ENCODE data around the gene YPEL3. TPM values are rescaled to one million over a fixed set of nuclear protein-coding genes. Genes with fewer than 3 reads are reported as not detected.

The YPEL3 gene
- total RNA-seq, 1 donor from 2014 or later = 57.9 TPM

GRCh38 chr16:30086291-30087140, 9.5 kb downstream of the YPEL3 start:
- TF ChIP-seq CTCF (IDR thresholded peaks at IDR 0.05; ENCODE audit: partially characterized antibody, unreplicated experiment) = no peak
- Mint-ChIP-seq H3K4me3 (ENCODE audit: unreplicated experiment) (no peak overlapping the region), H3K9me3 (ENCODE audit: unreplicated experiment) (peaks cover 4% of the 10 kb centered on the region), H3K4me1 (ENCODE audit: low read depth, unreplicated experiment) (peaks cover 2% of the 10 kb centered on the region), H3K27ac (ENCODE audit: unreplicated experiment) (no peak overlapping the region), H3K36me3 (ENCODE audit: unreplicated experiment) (no peaks in the 10 kb centered on the region), H3K27me3 (ENCODE audit: unreplicated experiment) (peaks cover 7% of the 10 kb centered on the region)
- no peak for DNase-seq

- no peak overlapping the region for H3K4me3 Mint-ChIP-seq (ENCODE audit: unreplicated experiment)
- peaks cover 2% of the 10 kb centered on the region for H3K4me1 Mint-ChIP-seq (ENCODE audit: low read depth, unreplicated experiment)
- TF ChIP-seq CTCF (IDR thresholded peaks at IDR 0.05; ENCODE audit: partially characterized antibody, unreplicated experiment) = no peak
- H3K27me3 Mint-ChIP-seq (ENCODE audit: unreplicated experiment) = peaks cover 7% of the 10 kb centered on the region
- no peak overlapping the region for H3K27ac Mint-ChIP-seq (ENCODE audit: unreplicated experiment)
- no peaks in the 10 kb centered on the region for H3K36me3 Mint-ChIP-seq (ENCODE audit: unreplicated experiment)
- peaks cover 4% of the 10 kb centered on the region for H3K9me3 Mint-ChIP-seq (ENCODE audit: unreplicated experiment)
- no peak for DNase-seq
Measured at GRCh38 chr16:30085820-30086219, 10.2 kb downstream of the YPEL3 start.

GRCh38 chr16:30085247-30085646, 10.8 kb downstream of the YPEL3 start:
- Mint-ChIP-seq H3K36me3 (ENCODE audit: unreplicated experiment) (no peaks in the 10 kb centered on the region), H3K27ac (ENCODE audit: unreplicated experiment) (no peak overlapping the region), H3K9me3 (ENCODE audit: unreplicated experiment) (peaks cover 4% of the 10 kb centered on the region), H3K4me1 (ENCODE audit: low read depth, unreplicated experiment) (peaks cover 2% of the 10 kb centered on the region), H3K4me3 (ENCODE audit: unreplicated experiment) (no peak overlapping the region), H3K27me3 (ENCODE audit: unreplicated experiment) (peaks cover 7% of the 10 kb centered on the region)
- DNase-seq = no peak
- no peak for TF ChIP-seq CTCF (IDR thresholded peaks at IDR 0.05; ENCODE audit: partially characterized antibody, unreplicated experiment)

- Mint-ChIP-seq H3K27me3 (ENCODE audit: unreplicated experiment) (peaks cover 7% of the 10 kb centered on the region), H3K36me3 (ENCODE audit: unreplicated experiment) (no peaks in the 10 kb centered on the region), H3K9me3 (ENCODE audit: unreplicated experiment) (peaks cover 6% of the 10 kb centered on the region), H3K4me3 (ENCODE audit: unreplicated experiment) (no peak overlapping the region), H3K27ac (ENCODE audit: unreplicated experiment) (no peak overlapping the region), H3K4me1 (ENCODE audit: low read depth, unreplicated experiment) (no peaks in the 10 kb centered on the region)
- TF ChIP-seq CTCF (IDR thresholded peaks at IDR 0.05; ENCODE audit: partially characterized antibody, unreplicated experiment) = no peak
- no peak for DNase-seq
Measured at GRCh38 chr16:30084816-30085159, 11.2 kb downstream of the YPEL3 start.

GRCh38 chr16:30084096-30084815, 11.8 kb downstream of the YPEL3 start:
- no peaks in the 10 kb centered on the region for H3K36me3 Mint-ChIP-seq (ENCODE audit: unreplicated experiment)
- no peak overlapping the region for H3K27ac Mint-ChIP-seq (ENCODE audit: unreplicated experiment)
- TF ChIP-seq CTCF (IDR thresholded peaks at IDR 0.05; ENCODE audit: partially characterized antibody, unreplicated experiment) = no peak
- no peak overlapping the region for H3K4me3 Mint-ChIP-seq (ENCODE audit: unreplicated experiment)
- DNase-seq = no peak
- H3K27me3 Mint-ChIP-seq (ENCODE audit: unreplicated experiment) = peaks cover 7% of the 10 kb centered on the region
- H3K4me1 Mint-ChIP-seq (ENCODE audit: low read depth, unreplicated experiment) = no peaks in the 10 kb centered on the region
- peaks cover 6% of the 10 kb centered on the region for H3K9me3 Mint-ChIP-seq (ENCODE audit: unreplicated experiment)
